T-helper 1 cell treated with Interleukin-12 subunit alpha and Interleukin-12 subunit beta and Interleukin-4 antibody, amounts not matched to agents 30 μg/mL and 1 μg/mL, for 36 hours (primary cell): Measurements from ENCODE around the gene BRWD1.

Source experiments
- H3K27ac Mint-ChIP-seq: one replicate; pipeline ENCODE4 v1.8.0; 2021; ENCODE audit warnings: mild to moderate bottlenecking, mixed read lengths
- H3K27me3 Mint-ChIP-seq: one replicate; pipeline ENCODE4 v1.8.0; 2021; ENCODE audit warnings: low read depth, mixed read lengths
- H3K36me3 Mint-ChIP-seq: one replicate; pipeline ENCODE4 v1.8.0; 2021; ENCODE audit warnings: low read depth, mixed read lengths
- H3K4me1 Mint-ChIP-seq: one replicate; pipeline ENCODE4 v1.8.0; 2021; ENCODE audit warnings: low read depth, mixed read lengths
- H3K4me3 Mint-ChIP-seq: one replicate; pipeline ENCODE4 v1.8.0; 2021; ENCODE audit warnings: mild to moderate bottlenecking, moderate library complexity, mixed read lengths
- H3K9me3 Mint-ChIP-seq: one replicate; pipeline ENCODE4 v1.8.0; 2021; ENCODE audit warnings: mixed read lengths

BRWD1 gene

DNA sequence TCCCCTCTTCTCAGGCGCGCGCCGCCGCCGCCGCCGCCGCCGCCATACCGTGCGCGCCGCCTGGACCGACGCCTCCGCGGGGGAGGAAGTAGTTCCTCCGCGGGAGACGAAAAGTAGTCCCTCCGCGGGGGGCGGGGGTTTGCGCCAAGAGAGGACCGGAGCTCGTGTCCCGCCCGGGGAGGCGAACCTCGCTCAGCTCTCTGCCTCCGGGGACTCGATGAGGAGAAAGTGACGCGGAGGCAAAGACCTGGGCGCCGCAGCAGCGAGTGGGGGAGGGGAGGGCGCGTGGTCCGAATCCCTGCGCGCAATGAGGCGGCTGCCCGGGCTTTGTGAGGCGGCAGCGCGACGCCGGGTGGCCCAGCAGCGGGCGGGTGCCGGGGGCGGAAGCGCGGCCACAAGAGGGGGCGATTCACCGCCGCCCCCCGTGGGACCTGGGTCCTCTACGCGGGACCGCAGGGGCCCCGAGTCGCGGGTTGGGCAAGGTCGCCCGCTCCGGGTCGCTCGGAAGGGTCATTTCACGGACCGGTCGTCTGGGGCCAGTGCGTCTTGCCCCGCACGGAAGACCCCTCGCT, at the start of gene BRWD1:
BRWD1 (minus strand) TSS at position 62 of the 572 bp plus-strand sequence. CDS start 141 bp downstream, outside the sequence.
- Mint-ChIP-seq H3K4me3 (peak within 1 kb of the TSS; percentile 96), H3K9me3 (no peaks in the 10 kb centered on the region), H3K27ac (peak within 1 kb of the TSS; percentile 97), H3K27me3 (no peaks in the 10 kb centered on the region), H3K4me1 (peaks cover 23% of the 10 kb centered on the region), H3K36me3 (peaks cover 10% of the 10 kb centered on the region)

DNA sequence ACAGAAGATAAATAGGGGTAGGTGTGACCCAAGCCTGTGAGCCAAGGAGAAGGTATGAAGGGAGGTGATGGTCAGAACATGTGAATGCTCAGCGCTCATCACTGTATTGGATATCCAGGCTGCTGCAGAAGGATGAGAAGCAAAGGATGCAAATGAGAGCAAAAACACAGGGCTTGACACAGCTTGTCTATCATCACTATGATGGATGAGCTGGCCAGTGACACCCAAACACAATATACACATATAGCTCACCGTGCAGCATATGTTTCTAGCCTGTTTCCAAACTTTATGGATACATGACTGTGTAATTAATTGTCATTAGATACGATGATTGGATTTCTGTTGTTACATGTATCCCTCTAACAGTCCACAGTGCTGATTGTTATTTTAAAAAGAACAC, 49.3 kb upstream of the BRWD1 start:
- Mint-ChIP-seq H3K36me3 (no peaks in the 10 kb centered on the region), H3K4me3 (no peak overlapping the region), H3K9me3 (peaks cover 5% of the 10 kb centered on the region), H3K27me3 (peaks cover 12% of the 10 kb centered on the region), H3K4me1 (no peaks in the 10 kb centered on the region), H3K27ac (no peak overlapping the region)

DNA sequence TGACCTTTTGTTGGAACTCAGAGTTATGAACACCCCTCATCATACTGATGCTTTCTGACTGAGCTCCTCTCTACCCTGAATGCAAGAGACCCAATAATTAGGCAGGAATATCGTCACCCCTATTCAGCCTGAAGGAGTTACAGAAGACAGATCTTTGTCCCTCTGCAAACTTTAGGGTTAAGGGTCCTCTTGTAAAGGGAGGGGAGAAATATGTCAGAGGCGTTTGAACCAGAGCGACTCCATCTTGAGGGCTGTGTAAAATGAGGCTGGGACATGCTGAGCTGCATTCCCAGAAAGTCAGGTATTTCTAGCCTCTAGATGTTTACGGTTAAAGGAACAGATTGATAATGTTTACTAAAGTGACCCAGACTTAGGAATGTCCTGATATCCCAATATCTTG, 46.0 kb upstream of the BRWD1 start:
- H3K4me1 Mint-ChIP-seq = no peaks in the 10 kb centered on the region
- no peak overlapping the region for H3K4me3 Mint-ChIP-seq
- peaks cover 26% of the 10 kb centered on the region for H3K27me3 Mint-ChIP-seq
- no peaks in the 10 kb centered on the region for H3K36me3 Mint-ChIP-seq
- no peaks in the 10 kb centered on the region for H3K9me3 Mint-ChIP-seq
- no peak overlapping the region for H3K27ac Mint-ChIP-seq

DNA sequence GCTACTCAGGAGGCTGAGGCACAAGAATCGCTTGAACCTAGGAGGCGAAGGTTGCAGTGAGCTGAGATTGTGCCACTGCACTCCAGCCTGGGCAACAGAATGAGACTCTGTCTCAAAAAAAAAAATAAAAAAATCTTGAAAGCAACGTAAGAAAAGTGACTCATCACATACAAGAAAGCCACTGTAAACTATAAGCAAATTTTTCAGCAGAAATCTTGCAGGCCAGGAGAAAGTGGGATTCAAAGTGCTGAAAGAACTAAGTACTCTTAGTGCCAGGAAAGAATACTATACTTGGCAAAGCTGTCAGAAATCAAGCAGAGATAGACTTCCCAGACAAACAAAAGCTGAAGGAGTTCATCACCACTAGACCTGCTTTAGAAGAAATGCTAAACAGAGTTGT, 39.9 kb upstream of the BRWD1 start:
- Mint-ChIP-seq H3K4me1 (peaks cover 11% of the 10 kb centered on the region), H3K36me3 (no peaks in the 10 kb centered on the region), H3K9me3 (no peaks in the 10 kb centered on the region), H3K27me3 (peaks cover 23% of the 10 kb centered on the region), H3K4me3 (no peak overlapping the region), H3K27ac (no peak overlapping the region)

DNA sequence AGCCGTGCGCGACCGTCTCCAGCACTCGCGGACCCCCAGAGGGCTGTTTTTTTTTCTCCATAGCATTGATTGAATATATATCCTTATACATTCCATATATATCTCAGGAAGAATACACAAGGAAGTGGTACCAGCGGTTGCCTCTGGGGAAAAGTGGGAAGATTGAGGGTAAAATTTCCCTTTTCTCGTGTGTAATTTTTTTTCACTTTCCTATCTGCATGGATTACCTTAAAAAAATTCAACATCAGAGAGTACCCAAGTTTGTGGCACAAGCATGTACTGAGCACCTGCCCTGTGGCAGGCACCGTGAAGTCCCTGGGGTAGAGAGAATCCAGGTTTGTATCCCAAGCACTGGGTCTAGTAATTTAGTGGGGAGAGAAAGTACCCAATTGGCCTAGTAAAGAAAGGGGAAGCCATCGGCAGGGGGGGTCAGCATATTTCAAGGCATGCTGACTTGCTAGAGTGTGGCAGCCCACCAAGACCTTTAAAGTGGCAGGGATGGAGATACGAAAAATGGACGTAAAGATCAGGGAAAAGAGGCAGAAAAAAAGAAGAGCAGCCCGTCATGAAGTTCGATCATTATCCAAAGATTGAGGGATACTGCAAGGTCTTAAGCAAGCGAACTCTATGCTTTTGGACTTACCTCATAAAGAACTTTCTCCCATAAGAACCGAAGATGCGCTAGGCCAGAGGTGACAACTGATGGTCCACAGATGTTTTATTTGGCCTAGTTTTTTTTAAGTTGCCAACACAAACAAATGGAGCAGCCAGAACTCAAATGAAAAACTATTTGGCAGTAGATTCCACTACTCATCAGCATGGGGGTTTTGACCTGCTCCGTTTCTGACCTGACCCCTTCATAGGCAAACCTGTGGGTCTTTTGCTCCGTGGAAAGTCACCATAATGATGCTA, 36.9 kb upstream of the BRWD1 start:
- Mint-ChIP-seq H3K9me3 (no peaks in the 10 kb centered on the region), H3K36me3 (peaks cover 19% of the 10 kb centered on the region), H3K27ac (peak overlapping the region; percentile 99), H3K27me3 (peaks cover 17% of the 10 kb centered on the region), H3K4me3 (peak overlapping the region; percentile 96), H3K4me1 (peaks cover 33% of the 10 kb centered on the region)

GRCh38 chr21:39349211-39350093, 36.0 kb upstream of the BRWD1 start:
- Mint-ChIP-seq H3K4me1 (peaks cover 39% of the 10 kb centered on the region), H3K9me3 (no peaks in the 10 kb centered on the region), H3K27me3 (peaks cover 10% of the 10 kb centered on the region), H3K36me3 (peaks cover 26% of the 10 kb centered on the region), H3K27ac (peak overlapping the region; percentile 99), H3K4me3 (peak overlapping the region; percentile 96)

- peak within 1 kb of the TSS; percentile 99 for H3K27ac Mint-ChIP-seq
- H3K4me1 Mint-ChIP-seq = peaks cover 42% of the 10 kb centered on the region
- H3K4me3 Mint-ChIP-seq = peak within 1 kb of the TSS; percentile 96
- H3K27me3 Mint-ChIP-seq = peaks cover 6% of the 10 kb centered on the region
- H3K9me3 Mint-ChIP-seq = no peaks in the 10 kb centered on the region
- H3K36me3 Mint-ChIP-seq = peaks cover 29% of the 10 kb centered on the region
Observed at GRCh38 chr21:39348355-39349210, 35.2 kb upstream of the BRWD1 start, which contains the start of gene HMGN1. TSS of gene HMGN1 (minus strand) at chr21:39349088. CDS start at chr21:39348917, 171 bp downstream.

GRCh38 chr21:39348040-39348354, 34.6 kb upstream of the BRWD1 start:
- peaks cover 6% of the 10 kb centered on the region for H3K27me3 Mint-ChIP-seq
- H3K36me3 Mint-ChIP-seq = peaks cover 34% of the 10 kb centered on the region
- H3K27ac Mint-ChIP-seq = peak overlapping the region; percentile 90
- H3K4me1 Mint-ChIP-seq = peaks cover 42% of the 10 kb centered on the region
- H3K9me3 Mint-ChIP-seq = no peaks in the 10 kb centered on the region
- peak overlapping the region; percentile 87 for H3K4me3 Mint-ChIP-seq

DNA sequence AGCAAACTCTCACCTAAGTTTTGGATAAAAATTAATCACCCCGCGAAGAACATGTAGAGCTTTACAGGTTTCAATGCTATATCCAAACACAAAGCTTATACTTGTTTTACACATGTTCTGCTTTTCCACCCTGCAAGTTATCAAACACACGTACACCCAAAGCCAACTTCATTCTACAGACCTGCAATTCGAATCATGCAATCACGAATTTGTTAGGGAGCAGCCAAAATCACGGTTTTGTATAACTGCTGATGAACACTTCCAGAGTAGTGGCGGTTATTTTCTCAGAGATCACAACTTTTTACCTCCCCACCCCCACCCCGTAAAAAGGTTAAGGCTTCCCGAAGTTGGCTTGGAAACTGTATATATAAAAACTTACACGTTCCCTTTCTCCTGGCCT, 34.1 kb upstream of the BRWD1 start:
- Mint-ChIP-seq H3K27me3 (peaks cover 2% of the 10 kb centered on the region), H3K9me3 (no peaks in the 10 kb centered on the region), H3K36me3 (peaks cover 35% of the 10 kb centered on the region), H3K27ac (peak overlapping the region; percentile 53), H3K4me1 (peaks cover 42% of the 10 kb centered on the region), H3K4me3 (peak overlapping the region; percentile 87)

DNA sequence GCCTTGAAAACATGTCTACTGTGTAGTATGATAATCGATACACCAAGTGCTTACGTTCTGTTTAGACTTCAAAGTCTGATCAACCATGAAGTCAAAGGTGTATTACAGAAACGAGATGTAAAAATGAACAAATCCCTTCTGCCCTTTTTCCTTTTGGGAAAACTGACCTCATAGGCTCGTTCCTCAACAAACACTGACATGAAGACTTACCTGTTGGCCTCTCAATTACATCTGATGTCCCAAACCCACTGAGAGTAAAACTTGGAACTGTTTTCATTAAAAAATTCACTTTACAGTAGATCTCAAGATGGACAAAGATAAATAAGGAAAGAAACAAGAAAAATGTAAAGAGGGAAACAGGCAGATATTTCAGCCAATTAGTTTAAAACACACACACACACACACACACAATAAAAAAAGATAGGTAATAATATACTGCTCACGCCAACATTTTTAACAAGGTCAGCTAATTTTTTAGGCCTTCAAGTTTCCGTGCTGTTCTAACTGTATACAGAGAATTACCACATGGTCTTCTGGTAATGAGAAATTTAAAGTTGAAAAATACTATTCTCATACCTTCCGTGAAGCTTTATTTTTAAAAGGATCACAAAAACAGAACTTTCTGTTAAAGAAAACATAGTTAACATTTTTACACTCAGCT, 33.4 kb upstream of the BRWD1 start:
- Mint-ChIP-seq H3K36me3 (peaks cover 40% of the 10 kb centered on the region), H3K9me3 (no peaks in the 10 kb centered on the region), H3K4me1 (peaks cover 42% of the 10 kb centered on the region), H3K27me3 (no peaks in the 10 kb centered on the region), H3K4me3 (peak overlapping the region; percentile 75), H3K27ac (peak overlapping the region; percentile 62)

- H3K4me3 Mint-ChIP-seq = peak overlapping the region; percentile 75
- no peaks in the 10 kb centered on the region for H3K27me3 Mint-ChIP-seq
- peaks cover 41% of the 10 kb centered on the region for H3K4me1 Mint-ChIP-seq
- no peaks in the 10 kb centered on the region for H3K9me3 Mint-ChIP-seq
- peaks cover 44% of the 10 kb centered on the region for H3K36me3 Mint-ChIP-seq
- peak overlapping the region; percentile 62 for H3K27ac Mint-ChIP-seq
Observed at GRCh38 chr21:39346206-39346605, 32.8 kb upstream of the BRWD1 start.

- H3K9me3 Mint-ChIP-seq = no peaks in the 10 kb centered on the region
- H3K36me3 Mint-ChIP-seq = peaks cover 48% of the 10 kb centered on the region
- no peak overlapping the region for H3K27ac Mint-ChIP-seq
- no peak overlapping the region for H3K4me3 Mint-ChIP-seq
- H3K4me1 Mint-ChIP-seq = peaks cover 38% of the 10 kb centered on the region
- H3K27me3 Mint-ChIP-seq = no peaks in the 10 kb centered on the region
Observed at GRCh38 chr21:39345440-39345839, 32.0 kb upstream of the BRWD1 start.

GRCh38 chr21:39344848-39345247, 31.4 kb upstream of the BRWD1 start:
- Mint-ChIP-seq H3K27me3 (no peaks in the 10 kb centered on the region), H3K4me3 (no peak overlapping the region), H3K36me3 (peaks cover 48% of the 10 kb centered on the region), H3K4me1 (peaks cover 33% of the 10 kb centered on the region), H3K27ac (no peak overlapping the region), H3K9me3 (no peaks in the 10 kb centered on the region)
